ENCODE results near the gene GGA1.

Gene GGA1

GRCh38 chr22:37632174-37633088, 23.8 kb downstream of the GGA1 start:
- no peak overlapping the region for H3K4me3 ChIP-seq (ENCODE audit: low read length)
- DNase-seq (ENCODE audit: low read depth) = no peak
- TF ChIP-seq CTCF (conservative IDR thresholded peaks at IDR 0.05; ENCODE audit: low read depth, low read length) = no peak

- TF ChIP-seq CTCF (conservative IDR thresholded peaks at IDR 0.05; ENCODE audit: low read depth, low read length) = no peak
- H3K4me3 ChIP-seq (ENCODE audit: low read length) = no peak overlapping the region
- DNase-seq (ENCODE audit: low read depth) = no peak
These were observed 24.5 kb downstream of the GGA1 start for GRCh38 chr22:37633089-37633624.

GRCh38 chr22:37633625-37634416, 25.2 kb downstream of the GGA1 start:
- H3K4me3 ChIP-seq (ENCODE audit: low read length) = no peak overlapping the region
- DNase-seq (ENCODE audit: low read depth) = no peak
- TF ChIP-seq CTCF (conservative IDR thresholded peaks at IDR 0.05; ENCODE audit: low read depth, low read length) = peak; percentile 29

- TF ChIP-seq CTCF (conservative IDR thresholded peaks at IDR 0.05; ENCODE audit: low read depth, low read length) = peak; percentile 44
- no peak overlapping the region for H3K4me3 ChIP-seq (ENCODE audit: low read length)
- no peak for DNase-seq (ENCODE audit: low read depth)
These were observed 25.8 kb downstream of the GGA1 start for GRCh38 chr22:37634417-37634924.

GRCh38 chr22:37635157-37635556, 26.5 kb downstream of the GGA1 start:
- DNase-seq (ENCODE audit: low read depth) = no peak
- TF ChIP-seq CTCF (conservative IDR thresholded peaks at IDR 0.05; ENCODE audit: low read depth, low read length) = no peak
- no peak overlapping the region for H3K4me3 ChIP-seq (ENCODE audit: low read length)

GRCh38 chr22:37636186-37636948, 27.7 kb downstream of the GGA1 start:
- H3K4me3 ChIP-seq (ENCODE audit: low read length) = no peak overlapping the region
- peak; percentile 47 for TF ChIP-seq CTCF (conservative IDR thresholded peaks at IDR 0.05; ENCODE audit: low read depth, low read length)
- no peak for DNase-seq (ENCODE audit: low read depth)
